ENCODE results near the gene MLLT10.

Gene MLLT10

DNA sequence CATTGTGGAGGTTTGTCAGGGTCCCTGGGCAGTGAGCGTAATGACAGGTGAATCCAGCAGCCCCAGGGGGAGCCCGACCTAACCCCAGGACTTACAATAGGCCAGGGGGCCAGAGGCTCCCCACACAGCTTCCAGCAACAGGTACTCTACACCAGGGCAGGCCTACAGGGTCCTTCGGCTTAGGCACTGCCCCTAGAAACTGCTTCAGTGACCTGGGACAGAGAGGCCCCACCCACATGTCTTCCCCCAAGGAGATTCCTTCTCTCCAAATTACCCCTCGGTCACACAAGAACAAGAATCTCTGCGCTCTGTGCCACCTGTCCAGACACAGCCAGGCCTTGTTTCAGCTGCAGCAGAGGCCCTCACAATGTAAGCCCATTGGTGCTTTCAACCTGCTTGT lies 32.9 kb upstream of the MLLT10 start:
- CTCF ChIA-PET: interaction anchor here (0.6 kb wide), 1 partner anchor 55 kb away, joined by 3 read pairs; no protein-coding TSS in a partner anchor

DNA sequence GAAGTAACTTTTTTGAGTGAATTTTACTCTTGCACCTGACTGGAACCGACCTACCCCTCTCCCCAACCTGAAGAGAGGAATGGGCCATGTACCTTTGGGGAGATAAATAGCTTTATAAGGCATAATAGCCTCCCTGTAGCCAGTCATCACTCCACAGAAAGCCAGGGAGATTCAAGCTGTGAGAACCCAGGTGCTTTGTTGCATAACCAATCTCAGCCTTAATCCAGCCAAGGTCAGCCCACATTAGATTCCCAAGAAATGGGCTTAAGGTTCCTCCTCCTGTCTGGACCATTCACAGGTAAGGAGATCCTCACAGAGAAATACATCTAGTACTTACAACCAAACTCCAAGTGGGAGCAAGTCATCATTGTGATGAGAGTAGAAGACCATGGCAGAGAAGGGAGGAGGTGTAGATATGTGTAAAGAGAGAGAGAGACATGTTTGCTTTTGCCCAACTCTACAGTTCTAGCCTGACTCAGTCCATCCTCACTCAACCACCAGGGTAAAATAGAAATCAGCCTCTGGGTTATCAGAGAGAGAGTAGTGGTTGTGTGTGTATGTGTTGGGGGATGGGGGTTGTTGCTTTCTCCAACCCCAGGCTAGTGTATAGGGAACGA lies 32.2 kb upstream of the MLLT10 start:
- CTCF ChIA-PET: interaction anchor here (0.6 kb wide), 1 partner anchor 18 kb away, joined by 7 read pairs; no protein-coding TSS in a partner anchor

More for the DNA sequence above, 32.9 kb upstream of the MLLT10 start:
- POLR2A ChIA-PET (ENCODE audit: low non-redundant PET): no interaction called here
- TF ChIP-seq, protein P1, sequence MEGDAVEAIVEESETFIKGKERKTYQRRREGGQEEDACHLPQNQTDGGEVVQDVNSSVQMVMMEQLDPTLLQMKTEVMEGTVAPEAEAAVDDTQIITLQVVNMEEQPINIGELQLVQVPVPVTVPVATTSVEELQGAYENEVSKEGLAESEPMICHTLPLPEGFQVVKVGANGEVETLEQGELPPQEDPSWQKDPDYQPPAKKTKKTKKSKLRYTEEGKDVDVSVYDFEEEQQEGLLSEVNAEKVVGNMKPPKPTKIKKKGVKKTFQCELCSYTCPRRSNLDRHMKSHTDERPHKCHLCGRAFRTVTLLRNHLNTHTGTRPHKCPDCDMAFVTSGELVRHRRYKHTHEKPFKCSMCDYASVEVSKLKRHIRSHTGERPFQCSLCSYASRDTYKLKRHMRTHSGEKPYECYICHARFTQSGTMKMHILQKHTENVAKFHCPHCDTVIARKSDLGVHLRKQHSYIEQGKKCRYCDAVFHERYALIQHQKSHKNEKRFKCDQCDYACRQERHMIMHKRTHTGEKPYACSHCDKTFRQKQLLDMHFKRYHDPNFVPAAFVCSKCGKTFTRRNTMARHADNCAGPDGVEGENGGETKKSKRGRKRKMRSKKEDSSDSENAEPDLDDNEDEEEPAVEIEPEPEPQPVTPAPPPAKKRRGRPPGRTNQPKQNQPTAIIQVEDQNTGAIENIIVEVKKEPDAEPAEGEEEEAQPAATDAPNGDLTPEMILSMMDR (conservative IDR thresholded peaks at IDR 0.05; ENCODE audit: low read depth): no peak
- no peak for DNase-seq (ENCODE audit: low spot score)
- no peak overlapping the region for H3K27ac ChIP-seq

DNA sequence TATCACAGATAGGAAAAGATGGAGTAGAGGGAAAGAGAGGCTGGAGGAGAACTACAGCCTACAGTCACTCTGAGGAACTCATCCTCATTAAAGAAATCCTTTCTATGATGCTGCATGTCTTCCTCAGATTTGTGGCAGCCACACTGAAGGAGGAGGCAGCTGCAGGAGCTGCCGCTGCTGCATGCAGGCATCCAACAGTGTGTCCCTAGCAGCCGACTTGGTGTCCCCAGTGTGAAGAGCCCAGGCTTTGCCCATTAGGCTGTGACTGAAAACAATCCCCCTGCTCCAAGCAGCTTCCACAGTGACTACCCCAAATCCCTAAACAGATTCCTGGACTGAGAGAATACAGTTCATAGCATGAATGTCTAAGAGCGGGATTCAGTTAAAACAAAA lies 31.7 kb upstream of the MLLT10 start:
- POLR2A ChIA-PET (ENCODE audit: low non-redundant PET): no interaction called here
- no peak for DNase-seq (ENCODE audit: low spot score)
- H3K27ac ChIP-seq: no peak overlapping the region
- TF ChIP-seq, protein P1 (conservative IDR thresholded peaks at IDR 0.05; ENCODE audit: low read depth): no peak
- CTCF ChIA-PET: interaction anchor here (0.6 kb wide), 1 partner anchor 18 kb away, joined by 7 read pairs; no protein-coding TSS in a partner anchor

More for the DNA sequence above, 32.2 kb upstream of the MLLT10 start:
- no peak overlapping the region for H3K27ac ChIP-seq
- TF ChIP-seq, protein P1 (conservative IDR thresholded peaks at IDR 0.05; ENCODE audit: low read depth): no peak
- POLR2A ChIA-PET (ENCODE audit: low non-redundant PET): no interaction called here
- DNase-seq (ENCODE audit: low spot score): no peak

DNA sequence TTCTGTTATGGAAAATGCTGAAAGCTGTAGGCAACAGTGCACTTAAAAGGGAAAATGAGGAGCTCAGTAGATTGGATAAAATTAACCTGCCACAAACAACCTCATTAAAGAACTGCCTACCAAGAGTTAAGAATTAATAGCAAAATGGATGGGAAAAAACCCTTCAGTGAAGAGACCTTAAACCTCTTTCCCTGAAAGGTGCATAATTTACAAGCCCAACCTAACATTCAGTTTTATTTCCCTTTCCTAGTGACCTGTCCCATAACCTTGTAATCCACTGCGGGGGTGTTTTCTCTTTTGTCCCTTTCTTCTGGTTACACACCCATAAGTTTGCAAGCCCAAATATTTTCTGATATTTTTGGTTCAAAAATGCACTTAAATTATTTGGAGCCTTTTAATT lies 30.5 kb upstream of the MLLT10 start:
- POLR2A ChIA-PET (ENCODE audit: low non-redundant PET): no interaction called here
- DNase-seq (ENCODE audit: low spot score): no peak
- H3K27ac ChIP-seq: no peak overlapping the region
- TF ChIP-seq, protein P1 (conservative IDR thresholded peaks at IDR 0.05; ENCODE audit: low read depth): no peak
- CTCF ChIA-PET: no interaction called here

DNA sequence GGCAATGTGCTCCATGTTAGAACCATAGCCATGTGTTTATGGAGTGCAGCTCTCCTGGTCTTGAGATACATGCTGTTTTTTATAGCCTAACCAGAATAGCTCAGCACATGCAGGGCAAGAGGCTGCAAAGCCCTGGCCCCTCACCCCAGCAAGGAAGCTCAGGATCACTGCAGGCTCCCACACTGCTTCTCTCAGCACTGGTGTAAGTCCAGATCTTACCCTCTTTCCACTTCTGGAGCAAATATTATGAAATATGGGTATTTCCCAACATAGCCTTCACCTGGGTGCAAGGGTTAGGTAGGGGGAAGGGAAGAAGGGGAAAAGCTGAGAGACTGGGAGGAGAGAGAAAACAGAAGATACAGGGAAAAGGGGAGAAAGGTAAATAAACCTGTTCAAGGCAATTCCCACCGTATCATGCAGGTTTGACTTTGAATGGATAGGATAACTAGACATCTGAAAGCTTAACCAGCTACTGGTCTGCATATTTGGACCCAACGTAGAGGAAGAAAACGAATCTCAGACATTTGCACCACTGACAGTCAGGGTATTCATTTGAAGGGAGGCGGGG lies 28.2 kb upstream of the MLLT10 start:
- TF ChIP-seq, protein P1 (conservative IDR thresholded peaks at IDR 0.05; ENCODE audit: low read depth): no peak
- DNase-seq (ENCODE audit: low spot score): no peak
- ChIA-PET CTCF (interaction anchor here (0.7 kb wide), 1 partner anchor 226 kb away, joined by 5 read pairs; no protein-coding TSS in a partner anchor), POLR2A (ENCODE audit: low non-redundant PET) (no interaction called here)
- H3K27ac ChIP-seq: no peak overlapping the region

DNA sequence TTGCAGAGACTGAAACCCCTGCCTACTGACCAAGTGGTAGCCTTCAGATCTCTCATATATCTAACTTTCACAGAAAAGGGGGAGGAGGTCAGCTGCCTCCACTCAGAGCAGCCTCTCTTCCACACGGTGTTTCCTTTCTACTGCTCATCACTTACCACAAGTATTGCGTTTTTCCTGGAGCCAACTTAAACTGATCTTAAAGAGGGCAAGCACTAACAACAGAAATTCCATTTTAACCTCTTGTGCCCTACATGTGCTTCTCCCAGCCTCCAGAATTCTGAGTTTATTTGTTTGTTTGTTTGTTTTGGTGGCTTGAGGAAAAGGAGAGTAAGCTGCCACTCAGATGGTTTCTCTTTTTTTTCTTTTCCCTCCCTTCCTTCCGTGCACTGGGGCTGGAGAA lies 27.7 kb upstream of the MLLT10 start:
- POLR2A ChIA-PET (ENCODE audit: low non-redundant PET): no interaction called here
- no peak for DNase-seq (ENCODE audit: low spot score)
- CTCF ChIA-PET: no interaction called here
- TF ChIP-seq, protein P1 (conservative IDR thresholded peaks at IDR 0.05; ENCODE audit: low read depth): no peak
- no peak overlapping the region for H3K27ac ChIP-seq

Data from RWPE1 (cell line).